DOHH2 (cell line): ENCODE measurements around the gene PPT1.

ENCODE experiments used
- H3F3A ChIP-seq: fragments of 200-600 bp; sonication (generic), shearing (Covaris generic); 2 replicates; pipeline ENCODE4 v1.6.0; 2016; ENCODE audit warnings: antibody characterized with exemption, mild to moderate bottlenecking; ENCODE audit not compliant: control insufficient read depth, insufficient read depth
- H3K27ac ChIP-seq: fragments of 200-600 bp; sonication (generic); 2 replicates; pipeline ENCODE4 v1.5.1; 2014; ENCODE audit warnings: low read depth, mild to moderate bottlenecking, low read length, moderate library complexity
- H3K27me3 ChIP-seq: fragments of 200-600 bp; sonication (generic); 2 replicates; pipeline ENCODE4 v1.6.1; 2014; ENCODE audit warnings: mild to moderate bottlenecking, low read length, mixed read lengths; ENCODE audit not compliant: control insufficient read depth
- H3K36me3 ChIP-seq: fragments of 200-600 bp; sonication (generic); 2 replicates; pipeline ENCODE4 v1.6.1; 2014; ENCODE audit warnings: mild to moderate bottlenecking, low read length, moderate library complexity, mixed read lengths; ENCODE audit not compliant: control insufficient read depth
- H3K4me1 ChIP-seq: fragments of 200-600 bp; sonication (generic); 2 replicates; pipeline ENCODE4 v1.6.1; 2014; ENCODE audit warnings: mild to moderate bottlenecking, low read length, mixed read lengths; ENCODE audit not compliant: control insufficient read depth
- H3K4me2 ChIP-seq: fragments of 200-600 bp; sonication (generic); 2 replicates; pipeline ENCODE4 v1.6.0; 2014; ENCODE audit warnings: mild to moderate bottlenecking, low read length, moderate library complexity
- H3K4me3 ChIP-seq: fragments of 200-600 bp; sonication (generic); 2 replicates; pipeline ENCODE4 v1.5.1; 2014; ENCODE audit warnings: mild to moderate bottlenecking, low read length, mixed read lengths
- H3K79me2 ChIP-seq: fragments of 200-600 bp; sonication (generic); 2 replicates; pipeline ENCODE4 v1.6.1; 2014; ENCODE audit warnings: mild to moderate bottlenecking, low read length, mixed read lengths; ENCODE audit not compliant: control insufficient read depth
- H3K9me2 ChIP-seq: fragments of 200-600 bp; sonication (generic); replicated peaks from 2 replicates; pipeline ENCODE4 v1.6.1; 2014; ENCODE audit warnings: mild to moderate bottlenecking, low read length, mixed read lengths; ENCODE audit not compliant: control insufficient read depth
- H3K9me3 ChIP-seq: fragments of 200-600 bp; sonication (generic); 2 replicates; pipeline ENCODE4 v1.6.1; 2014; ENCODE audit warnings: antibody characterized with exemption, low read length, mixed read lengths; ENCODE audit not compliant: control insufficient read depth, insufficient read depth
- H4K20me1 ChIP-seq: fragments of 200-600 bp; sonication (generic); 2 replicates; pipeline ENCODE4 v1.6.0; 2014; ENCODE audit warnings: low read depth, mild to moderate bottlenecking, antibody characterized with exemption, low read length, moderate library complexity; ENCODE audit not compliant: control insufficient read depth, insufficient read depth
- EZH2phosphoT487 ChIP-seq: fragments of 200-600 bp; sonication (generic); IDR thresholded peaks from 2 replicates; pipeline ENCODE4 v1.6.1; 2017; ENCODE audit warnings: borderline replicate concordance, mild to moderate bottlenecking, antibody characterized with exemption, low read length, moderate library complexity, mixed read lengths
- TF ChIP-seq, protein P1 (sequence below): fragments of 200-600 bp; sonication (generic); IDR thresholded peaks from one replicate; pipeline ENCODE4 v1.5.1; 2014; ENCODE audit warnings: antibody characterized with exemption, mild to moderate bottlenecking, low read depth, low read length; ENCODE audit not compliant: poor library complexity, severe bottlenecking

The PPT1 gene

DNA sequence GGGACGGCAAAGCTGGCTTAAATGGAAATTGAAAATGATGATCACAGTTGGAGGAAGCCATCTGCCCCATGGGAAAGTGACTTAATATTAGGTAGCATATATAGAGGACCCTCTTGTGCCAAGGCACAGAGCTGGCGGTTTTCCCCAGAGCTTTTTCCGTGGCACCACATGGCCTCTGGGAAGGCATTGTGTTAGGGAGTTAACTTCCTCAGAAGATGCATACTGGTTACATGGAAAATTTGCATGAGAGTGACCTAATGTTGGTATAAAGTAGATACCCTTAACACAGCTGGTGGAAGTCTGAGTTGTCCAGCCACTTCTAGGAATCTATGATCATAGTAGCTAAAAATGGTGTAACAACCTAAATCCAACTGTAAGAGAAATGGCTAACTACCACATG, 29.2 kb downstream of the PPT1 start:
- H3K79me2 ChIP-seq, result peaks cover 9% of the 10 kb centered on the region
- H3K4me2 ChIP-seq, result no peak overlapping the region
- peaks cover 93% of the 10 kb centered on the region for H3K36me3 ChIP-seq
- peaks cover 40% of the 10 kb centered on the region for H3K4me1 ChIP-seq
- TF ChIP-seq EZH2phosphoT487, result no peak
- TF ChIP-seq, protein P1, sequence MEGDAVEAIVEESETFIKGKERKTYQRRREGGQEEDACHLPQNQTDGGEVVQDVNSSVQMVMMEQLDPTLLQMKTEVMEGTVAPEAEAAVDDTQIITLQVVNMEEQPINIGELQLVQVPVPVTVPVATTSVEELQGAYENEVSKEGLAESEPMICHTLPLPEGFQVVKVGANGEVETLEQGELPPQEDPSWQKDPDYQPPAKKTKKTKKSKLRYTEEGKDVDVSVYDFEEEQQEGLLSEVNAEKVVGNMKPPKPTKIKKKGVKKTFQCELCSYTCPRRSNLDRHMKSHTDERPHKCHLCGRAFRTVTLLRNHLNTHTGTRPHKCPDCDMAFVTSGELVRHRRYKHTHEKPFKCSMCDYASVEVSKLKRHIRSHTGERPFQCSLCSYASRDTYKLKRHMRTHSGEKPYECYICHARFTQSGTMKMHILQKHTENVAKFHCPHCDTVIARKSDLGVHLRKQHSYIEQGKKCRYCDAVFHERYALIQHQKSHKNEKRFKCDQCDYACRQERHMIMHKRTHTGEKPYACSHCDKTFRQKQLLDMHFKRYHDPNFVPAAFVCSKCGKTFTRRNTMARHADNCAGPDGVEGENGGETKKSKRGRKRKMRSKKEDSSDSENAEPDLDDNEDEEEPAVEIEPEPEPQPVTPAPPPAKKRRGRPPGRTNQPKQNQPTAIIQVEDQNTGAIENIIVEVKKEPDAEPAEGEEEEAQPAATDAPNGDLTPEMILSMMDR, result no peak
- peaks cover 13% of the 10 kb centered on the region for H3F3A ChIP-seq
- H3K27me3 ChIP-seq, result no peaks in the 10 kb centered on the region
- H3K9me3 ChIP-seq, result no peaks in the 10 kb centered on the region
- no peak overlapping the region for H3K4me3 ChIP-seq
- H3K27ac ChIP-seq, result no peak overlapping the region
- no peaks in the 10 kb centered on the region for H3K9me2 ChIP-seq
- no peaks in the 10 kb centered on the region for H4K20me1 ChIP-seq

DNA sequence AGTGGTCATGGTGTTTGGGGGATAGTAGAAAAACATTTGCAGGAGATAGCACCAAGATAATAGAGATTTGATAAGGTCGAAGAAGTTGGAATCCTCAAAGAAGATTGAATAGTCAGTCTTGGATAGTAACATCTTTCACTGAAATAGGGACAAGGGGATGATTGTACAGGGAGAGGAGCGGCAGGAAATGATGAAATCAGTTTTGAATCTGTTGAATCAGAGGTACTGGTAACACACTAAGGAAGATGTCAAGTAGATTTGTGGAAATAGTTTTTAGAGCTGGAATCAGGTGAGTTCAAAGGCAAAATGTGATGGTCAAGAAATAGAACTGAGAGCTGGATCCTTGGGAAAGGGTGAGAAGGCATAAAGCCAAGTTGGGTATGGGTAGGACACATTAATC, 30.0 kb downstream of the PPT1 start:
- H3K27ac ChIP-seq, result 0 out of 2 replicates have a peak overlapping the region, but pooled peaks have one; percentile 7
- H4K20me1 ChIP-seq, result no peaks in the 10 kb centered on the region
- H3K36me3 ChIP-seq, result peaks cover 88% of the 10 kb centered on the region
- peaks cover 13% of the 10 kb centered on the region for H3F3A ChIP-seq
- peaks cover 12% of the 10 kb centered on the region for H3K79me2 ChIP-seq
- no peaks in the 10 kb centered on the region for H3K27me3 ChIP-seq
- H3K4me2 ChIP-seq, result no peak overlapping the region
- no peaks in the 10 kb centered on the region for H3K9me3 ChIP-seq
- peaks cover 48% of the 10 kb centered on the region for H3K4me1 ChIP-seq
- no peak overlapping the region for H3K4me3 ChIP-seq
- H3K9me2 ChIP-seq, result no peaks in the 10 kb centered on the region
- no peak for TF ChIP-seq EZH2phosphoT487
- TF ChIP-seq, protein P1, result no peak

DNA sequence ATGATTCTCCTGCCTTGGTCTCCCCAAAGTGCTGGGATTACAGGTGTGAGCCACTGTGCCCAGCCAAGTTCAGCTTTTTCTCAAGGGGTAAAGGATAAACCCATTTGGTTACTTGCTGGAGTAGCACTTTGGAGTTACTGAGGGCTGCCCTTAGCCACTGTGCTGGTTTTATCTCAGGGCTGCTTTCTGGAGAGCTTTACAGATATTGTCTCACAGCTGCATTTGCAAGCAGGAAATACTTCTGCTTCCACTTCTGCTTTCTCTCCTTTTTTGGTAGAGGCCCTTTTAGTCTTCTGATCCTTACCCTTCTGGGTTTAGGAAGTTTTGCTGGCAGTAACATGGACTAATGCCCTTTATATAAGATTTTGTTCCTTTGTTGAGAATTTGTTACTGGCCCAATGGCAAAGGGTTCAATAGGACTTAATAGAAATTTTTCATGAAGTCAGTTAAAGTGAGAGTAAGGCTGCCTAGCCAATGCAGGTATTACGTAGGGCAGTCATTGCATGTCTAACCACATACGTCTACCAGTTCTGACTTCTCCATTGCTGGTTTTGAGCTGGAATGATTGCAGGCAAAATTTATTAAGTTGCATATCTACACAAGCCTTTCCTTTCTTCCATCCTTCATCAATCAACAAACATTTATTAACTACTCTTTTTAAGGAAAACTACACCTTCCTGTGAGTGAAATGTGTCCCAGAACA, 32.1 kb downstream of the PPT1 start:
- no peaks in the 10 kb centered on the region for H4K20me1 ChIP-seq
- TF ChIP-seq EZH2phosphoT487, result no peak
- TF ChIP-seq, protein P1, result no peak
- H3K79me2 ChIP-seq, result peaks cover 32% of the 10 kb centered on the region
- peak overlapping the region; percentile 91 for H3K27ac ChIP-seq
- H3K36me3 ChIP-seq, result peaks cover 88% of the 10 kb centered on the region
- H3K27me3 ChIP-seq, result no peaks in the 10 kb centered on the region
- peaks cover 69% of the 10 kb centered on the region for H3K4me1 ChIP-seq
- peak overlapping the region; percentile 71 for H3K4me2 ChIP-seq
- no peaks in the 10 kb centered on the region for H3K9me3 ChIP-seq
- no peaks in the 10 kb centered on the region for H3K9me2 ChIP-seq
- H3F3A ChIP-seq, result peaks cover 17% of the 10 kb centered on the region
- H3K4me3 ChIP-seq, result peak overlapping the region; percentile 54
